Spleen (tissue), 11 donors: Measurements from ENCODE around the gene BUB1B. TPM values are rescaled to one million over a fixed set of nuclear protein-coding genes. Genes with fewer than 3 reads are reported as not detected.
"Not testable (repeated sequence)": the region's sequence is repeated elsewhere in the genome, so short reads cannot be mapped to it uniquely, and the experiment has no call there.

Experiments used
- DNase-seq: peaks from one replicate; pipeline ENCODE4 v3.0.0-alpha.2; 2020
- H3K27ac ChIP-seq, 8 donors: fragments of 200-600 bp; sonication (generic) in 7 of 8; 1 replicate in 4 of 8; 2 replicates in 4 of 8; pipeline versions ENCODE4 v1.5.0 to v1.8.0; 2016 to 2021; ENCODE audit warnings: inconsistent platforms in 4 of 8, mild to moderate bottlenecking in 4 of 8, moderate library complexity in 1 of 8
- H3K27me3 ChIP-seq, 7 donors: fragments of 200-600 bp; sonication (generic) in 6 of 7; replicated peaks in 1 of 7; 1 replicate in 4 of 7; 2 replicates in 3 of 7; pipeline versions ENCODE4 v1.5.0 to v1.8.0; 2016 to 2021; ENCODE audit warnings: inconsistent platforms in 3 of 7, mild to moderate bottlenecking in 1 of 7
- H3K36me3 ChIP-seq, 6 donors: fragments of 200-600 bp; sonication (generic) in 5 of 6; 1 replicate in 4 of 6; 2 replicates in 2 of 6; pipeline versions ENCODE4 v1.5.0 to v1.8.0; 2016 to 2021; ENCODE audit warnings: inconsistent platforms in 2 of 6
- H3K4me1 ChIP-seq, 6 donors: fragments of 200-600 bp; sonication (generic) in 5 of 6; 1 replicate in 3 of 6; 2 replicates in 3 of 6; pipeline versions ENCODE4 v1.5.0 to v1.8.0; 2016 to 2021; ENCODE audit warnings: inconsistent platforms in 3 of 6
- H3K4me3 ChIP-seq, 8 donors: fragments of 200-600 bp; sonication (generic) in 7 of 8; 1 replicate in 4 of 8; 2 replicates in 4 of 8; pipeline versions ENCODE4 v1.5.0 to v1.8.0; 2016 to 2021; ENCODE audit warnings: inconsistent platforms in 4 of 8, mild to moderate bottlenecking in 4 of 8, moderate library complexity in 2 of 8
- H3K9me3 ChIP-seq, 8 donors: fragments of 200-600 bp; sonication (generic) in 7 of 8; 1 replicate in 4 of 8; 2 replicates in 4 of 8; pipeline versions ENCODE4 v1.5.0 to v1.8.0; 2016 to 2021; ENCODE audit warnings: inconsistent platforms in 4 of 8
- POLR2A ChIP-seq, 3 donors: fragments of 450-650 bp; IDR thresholded peaks; one replicate each; pipeline ENCODE4 v1.5.1; 2017; ENCODE audit warnings: antibody characterized with exemption in 3 of 3, mild to moderate bottlenecking in 1 of 3
- POLR2AphosphoS5 ChIP-seq, 3 donors: sonication (generic); formaldehyde crosslinking; IDR thresholded peaks; one replicate each; pipeline ENCODE4 v1.5.1; 2017; ENCODE audit warnings: antibody characterized with exemption in 3 of 3
- WGBS, 5 donors: extraction: QIAGEN DNeasy Blood & Tissue Kit in 3 of 5; methylation state at CpG; one replicate each; pipeline versions ENCODE4 v1.1.5 to v1.1.7; 2013 to 2018; 5-methylcytosine and 5-hydroxymethylcytosine counted together
- intact Hi-C: fragments of 100-400 bp; cut with DNase I; formaldehyde crosslinking; loops from one replicate; pipeline ENCODE4 v1.15.0; 2023; ENCODE audit warnings: low total_unique reads
- polyA plus RNA-seq, 3 donors: library from polyadenylated mRNA; stranded (reverse); fragments of 200-250 nt; gene quantifications; one replicate each; pipeline ENCODE4 v1.2.1, GENCODE V29; 2013
- total RNA-seq, 7 donors: library from RNA; depleted of rRNA in 3 of 7; stranded (reverse); fragments of >200 nt in 3 of 7; fragmentation: NEBNext Ultra II Directional in 4 of 7; extraction: Animal tissue kit (Norgen Biotek cat#: 25700) in 4 of 7; gene quantifications; one replicate each; pipeline versions ENCODE4 v1.1.0 to v1.2.1, GENCODE V29; 2016 to 2021
- TF ChIP-seq, protein P1 (sequence below), 11 experiments: fragments of 200-600 bp in 7 of 11; fragments of 450-650 bp in 4 of 11; sonication (generic) in 4 of 11; IDR thresholded peaks in 8 of 11; conservative IDR thresholded peaks in 3 of 11; 1 replicate in 7 of 11; 2 replicates in 4 of 11; pipeline versions ENCODE4 v1.4.0 to v1.8.0; 2016 to 2021; ENCODE audit warnings: antibody characterized with exemption in 11 of 11, inconsistent platforms in 4 of 11, mild to moderate bottlenecking in 1 of 11
- donor health status: healthy with polysubstance abuse.
- donor health status: DM: no; HTN: no; CAD: no; lungs with moderate emphysema.
- donor health status: DM: no; HTN: no; CAD: no.
- donor health status: Bipolar disorder and iron deficiency.
- donor health status: healthy.
- donor health status: DM: no; HTN: no; CAD: no.
- donor health status: DM: yes; HTN: yes; CAD: no.

Gene BUB1B
- total and polyA plus RNA-seq, 10 donors, result 1.2 to 11.8 (median 6.3) TPM

GRCh38 chr15:40137303-40138200, 23.3 kb upstream of the BUB1B start:
- DNase-seq, result no peak
- intact Hi-C loops, result no loop called here
- Histone ChIP-seq H3K27me3 (no peaks in the 10 kb centered on the region), H3K4me3 (no peak overlapping the region), H3K9me3 (no peaks in the 10 kb centered on the region), H3K4me1 (no peaks in the 10 kb centered on the region), H3K36me3 (no peaks in the 10 kb centered on the region), H3K27ac (no peak overlapping the region)
- TF ChIP-seq POLR2AphosphoS5 (IDR thresholded peaks at IDR 0.05) (no peak), POLR2A (IDR thresholded peaks at IDR 0.05) (no peak)
- TF ChIP-seq, protein P1, sequence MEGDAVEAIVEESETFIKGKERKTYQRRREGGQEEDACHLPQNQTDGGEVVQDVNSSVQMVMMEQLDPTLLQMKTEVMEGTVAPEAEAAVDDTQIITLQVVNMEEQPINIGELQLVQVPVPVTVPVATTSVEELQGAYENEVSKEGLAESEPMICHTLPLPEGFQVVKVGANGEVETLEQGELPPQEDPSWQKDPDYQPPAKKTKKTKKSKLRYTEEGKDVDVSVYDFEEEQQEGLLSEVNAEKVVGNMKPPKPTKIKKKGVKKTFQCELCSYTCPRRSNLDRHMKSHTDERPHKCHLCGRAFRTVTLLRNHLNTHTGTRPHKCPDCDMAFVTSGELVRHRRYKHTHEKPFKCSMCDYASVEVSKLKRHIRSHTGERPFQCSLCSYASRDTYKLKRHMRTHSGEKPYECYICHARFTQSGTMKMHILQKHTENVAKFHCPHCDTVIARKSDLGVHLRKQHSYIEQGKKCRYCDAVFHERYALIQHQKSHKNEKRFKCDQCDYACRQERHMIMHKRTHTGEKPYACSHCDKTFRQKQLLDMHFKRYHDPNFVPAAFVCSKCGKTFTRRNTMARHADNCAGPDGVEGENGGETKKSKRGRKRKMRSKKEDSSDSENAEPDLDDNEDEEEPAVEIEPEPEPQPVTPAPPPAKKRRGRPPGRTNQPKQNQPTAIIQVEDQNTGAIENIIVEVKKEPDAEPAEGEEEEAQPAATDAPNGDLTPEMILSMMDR (IDR thresholded peaks at IDR 0.05 in 8 of 11, conservative IDR thresholded peaks at IDR 0.05 in 3 of 11), result no peak
- 85 to 96% (median 88%) methylated on average over 11 of the region's 11 CpGs for WGBS, 5 donors

- H3K4me1 ChIP-seq, H3K4me3 ChIP-seq, H3K27me3 ChIP-seq, H3K27ac ChIP-seq, intact Hi-C loops, DNase-seq, H3K9me3 ChIP-seq, H3K36me3 ChIP-seq: not testable (repeated sequence)
- 58 to 82% (median 66%) methylated on average over 3 of the region's 3 CpGs for WGBS, 5 donors
Measured at GRCh38 chr15:40138201-40138570, 22.7 kb upstream of the BUB1B start.

DNA sequence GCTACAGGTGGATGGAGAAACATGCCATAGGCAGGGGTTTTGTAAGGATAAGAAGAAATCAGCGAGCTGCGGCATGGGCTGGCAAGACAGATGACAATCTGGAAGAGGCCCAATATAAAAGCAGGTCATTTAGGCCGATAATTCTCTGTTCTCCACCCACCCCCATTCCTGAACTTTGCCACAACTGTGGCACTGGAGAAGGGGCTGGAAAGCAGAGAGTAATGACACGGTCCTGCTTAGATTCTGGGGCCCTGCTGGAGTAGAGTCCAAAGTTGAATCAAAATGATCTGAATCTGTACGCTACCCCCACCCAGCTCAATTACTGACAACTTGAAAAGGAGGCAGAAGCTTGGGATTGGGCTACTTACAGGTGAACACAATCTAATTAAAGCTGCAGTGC, 18.4 kb upstream of the BUB1B start:
- Histone ChIP-seq H3K27ac (no peak overlapping the region), H3K4me1 (no peaks in the 10 kb centered on the region), H3K36me3 (no peaks in the 10 kb centered on the region), H3K27me3 (no peaks in the 10 kb centered on the region), H3K4me3 (no peak overlapping the region), H3K9me3 (no peaks in the 10 kb centered on the region)
- TF ChIP-seq POLR2AphosphoS5 (IDR thresholded peaks at IDR 0.05) (no peak), POLR2A (IDR thresholded peaks at IDR 0.05) (no peak)
- TF ChIP-seq, protein P1 (IDR thresholded peaks at IDR 0.05 in 8 of 11, conservative IDR thresholded peaks at IDR 0.05 in 3 of 11), result no peak
- intact Hi-C loops, result no loop called here
- no peak for DNase-seq
- WGBS, 5 donors, result 90 to 96% (median 93%) methylated on average over 5 of the region's 5 CpGs

DNA sequence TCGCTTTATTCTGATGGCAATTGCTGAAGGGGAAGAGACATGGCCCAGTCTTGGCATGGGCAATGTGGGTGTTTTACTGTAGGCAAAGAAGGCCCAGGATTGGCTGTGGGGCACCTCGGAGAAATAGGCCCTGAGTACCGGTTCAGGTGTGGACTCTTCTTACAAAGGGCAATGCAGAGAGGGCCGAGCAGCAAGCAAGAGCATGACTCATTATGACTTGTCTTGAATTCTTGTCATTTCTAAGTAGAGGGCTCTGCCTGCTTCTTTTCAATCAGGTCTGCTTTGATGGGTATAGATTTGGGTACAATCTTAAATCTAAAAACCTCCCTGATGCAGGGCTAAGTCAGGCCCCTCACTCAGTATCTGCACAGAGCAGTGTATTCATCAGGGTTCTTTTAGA, 14.8 kb upstream of the BUB1B start:
- intact Hi-C loops, result no loop called here
- no peak for TF ChIP-seq POLR2AphosphoS5 (IDR thresholded peaks at IDR 0.05)
- no peak for TF ChIP-seq POLR2A (IDR thresholded peaks at IDR 0.05)
- TF ChIP-seq, protein P1 (IDR thresholded peaks at IDR 0.05 in 8 of 11, conservative IDR thresholded peaks at IDR 0.05 in 3 of 11), result no peak
- 88 to 96% (median 89%) methylated on average over 4 of the region's 4 CpGs for whole genome bisulfite sequencing, 5 donors

More for the DNA sequence above, 14.8 kb upstream of the BUB1B start:
- Histone ChIP-seq H3K4me3 (no peak overlapping the region), H3K4me1 (no peaks in the 10 kb centered on the region), H3K36me3 (no peaks in the 10 kb centered on the region), H3K27me3 (no peaks in the 10 kb centered on the region), H3K27ac (no peak overlapping the region), H3K9me3 (no peaks in the 10 kb centered on the region)
- DNase-seq, result no peak
